Breast epithelium (tissue), 3 donors: ENCODE results near the gene MGME1.

Experiments used
- CTCF ChIP-seq, 3 donors: fragments of 450-650 bp; IDR thresholded peaks; one replicate each; pipeline ENCODE4 v1.5.1; 2016 to 2017; ENCODE audit warnings: antibody characterized with exemption in 3 of 3, mild to moderate bottlenecking in 3 of 3, moderate library complexity in 3 of 3
- POLR2AphosphoS5 ChIP-seq, 3 donors: sonication (generic); formaldehyde crosslinking; IDR thresholded peaks; one replicate each; pipeline ENCODE4 v1.6.1; 2017; ENCODE audit warnings: antibody characterized with exemption in 3 of 3

- no peak for TF ChIP-seq CTCF (IDR thresholded peaks at IDR 0.05)
- no peak for TF ChIP-seq POLR2AphosphoS5 (IDR thresholded peaks at IDR 0.05)
Observed at GRCh38 chr20:18005170-18005989, 36.6 kb downstream of the MGME1 start.
